Ascending aorta (tissue), 2 donors: ENCODE measurements around the gene PYGB. TPM values are rescaled to one million over a fixed set of nuclear protein-coding genes. Genes with fewer than 3 reads are reported as not detected.

Experiments used
- DNase-seq, 2 donors: peaks; one replicate each; pipeline ENCODE4 v3.0.0-alpha.2; 2019; ENCODE audit warnings: low spot score in 2 of 2
- H3K27ac ChIP-seq, 2 donors: fragments of 200-600 bp; sonication (generic); one replicate each; pipeline ENCODE4 v1.5.1; 2016 to 2017; ENCODE audit warnings: mild to moderate bottlenecking in 1 of 2
- H3K27me3 ChIP-seq: fragments of 200-600 bp; sonication (generic); one replicate; pipeline ENCODE4 v1.5.1; 2017
- H3K36me3 ChIP-seq, 2 donors: fragments of 200-600 bp; sonication (generic); one replicate each; pipeline ENCODE4 v1.5.1; 2016
- H3K4me1 ChIP-seq, 2 donors: fragments of 200-600 bp; sonication (generic); one replicate each; pipeline ENCODE4 v1.5.1; 2016 to 2017; ENCODE audit warnings: mild to moderate bottlenecking in 1 of 2
- H3K4me3 ChIP-seq, 2 donors: fragments of 200-600 bp; sonication (generic); one replicate each; pipeline ENCODE4 v1.5.1; 2016 to 2017; ENCODE audit warnings: mild to moderate bottlenecking in 1 of 2
- H3K9me3 ChIP-seq, 2 donors: fragments of 200-600 bp; sonication (generic); one replicate each; pipeline ENCODE4 v1.5.1; 2016
- CTCF ChIP-seq, 3 experiments: fragments of 200-600 bp in 2 of 3; fragments of 450-650 bp in 1 of 3; sonication (generic) in 2 of 3; IDR thresholded peaks; one replicate each; pipeline ENCODE4 v1.5.1; 2016 to 2019; ENCODE audit warnings: antibody characterized with exemption in 3 of 3, mild to moderate bottlenecking in 1 of 3, moderate library complexity in 1 of 3
- intact Hi-C: fragments of 100-400 bp; cut with DNase I; formaldehyde crosslinking; loops from one replicate; pipeline ENCODE4 v1.15.1; 2023
- total RNA-seq: library from RNA; depleted of rRNA; stranded (reverse); fragments of >200 nt; gene quantifications from one replicate; pipeline ENCODE4 v1.1.0, GENCODE V29; 2016

The PYGB gene
- total RNA-seq, 1 donor from 2014 or later, result 125 TPM

- Histone ChIP-seq H3K4me1 (peaks cover 8 to 49% of the 10 kb centered on the region in 2 donors), H3K27ac (peak overlapping the region in 1 of 2 donors; percentile 32), H3K9me3 (no peaks in the 10 kb centered on the region), H3K27me3 (no peaks in the 10 kb centered on the region), H3K36me3 (peaks cover 13 to 16% of the 10 kb centered on the region in 2 donors), H3K4me3 (no peak overlapping the region)
- DNase-seq, result no peak
- no peak for TF ChIP-seq CTCF (IDR thresholded peaks at IDR 0.05)
- intact Hi-C loops, result no loop called here
These were observed 6.7 kb downstream of the PYGB start for GRCh38 chr20:25254571-25254970.

- intact Hi-C loops, result no loop called here
- peak overlapping the region; percentile 32 to 60 for H3K27ac ChIP-seq
These were observed 7.2 kb downstream of the PYGB start for GRCh38 chr20:25254986-25255680.

GRCh38 chr20:25256226-25256859 lies 8.5 kb downstream of the PYGB start:
- DNase-seq, result peak in 1 of 2 donors; percentile 60
- H3K27ac ChIP-seq, result peak overlapping the region in 1 of 2 donors; percentile 9
- peaks cover 29 to 30% of the 10 kb centered on the region in 2 donors for H3K36me3 ChIP-seq
- intact Hi-C loops, result no loop called here
- H3K27me3 ChIP-seq, result no peaks in the 10 kb centered on the region
- TF ChIP-seq CTCF (IDR thresholded peaks at IDR 0.05), result no peak
- peaks cover 0 to 34% of the 10 kb centered on the region in 2 donors for H3K4me1 ChIP-seq
- H3K4me3 ChIP-seq, result no peak overlapping the region
- no peaks in the 10 kb centered on the region for H3K9me3 ChIP-seq

More at GRCh38 chr20:25254986-25255680, 7.2 kb downstream of the PYGB start:
- TF ChIP-seq CTCF (IDR thresholded peaks at IDR 0.05), result peak in 2 of 3 experiments; percentile 16 to 19
- H3K27me3 ChIP-seq, result no peaks in the 10 kb centered on the region
- H3K9me3 ChIP-seq, result no peaks in the 10 kb centered on the region
- H3K4me3 ChIP-seq, result no peak overlapping the region
- DNase-seq, result peak in 1 of 2 donors; percentile 83
- H3K4me1 ChIP-seq, result peaks cover 5 to 44% of the 10 kb centered on the region in 2 donors
- H3K36me3 ChIP-seq, result peaks cover 18 to 19% of the 10 kb centered on the region in 2 donors

GRCh38 chr20:25257130-25257529 lies 9.2 kb downstream of the PYGB start:
- intact Hi-C loops, result no loop called here
- H3K27me3 ChIP-seq, result no peaks in the 10 kb centered on the region
- peaks cover 33 to 38% of the 10 kb centered on the region in 2 donors for H3K36me3 ChIP-seq
- no peaks in the 10 kb centered on the region for H3K9me3 ChIP-seq
- no peak for DNase-seq
- H3K27ac ChIP-seq, result no peak overlapping the region
- TF ChIP-seq CTCF (IDR thresholded peaks at IDR 0.05), result no peak
- peaks cover 0 to 27% of the 10 kb centered on the region in 2 donors for H3K4me1 ChIP-seq
- H3K4me3 ChIP-seq, result no peak overlapping the region

- intact Hi-C loops, result no loop called here
- H3K27ac ChIP-seq, result no peak overlapping the region
- H3K4me3 ChIP-seq, result no peak overlapping the region
- no peak for DNase-seq
- peaks cover 28 to 42% of the 10 kb centered on the region in 2 donors for H3K36me3 ChIP-seq
- no peak for TF ChIP-seq CTCF (IDR thresholded peaks at IDR 0.05)
- H3K4me1 ChIP-seq, result peaks cover 0 to 21% of the 10 kb centered on the region in 2 donors
- H3K27me3 ChIP-seq, result no peaks in the 10 kb centered on the region
- no peaks in the 10 kb centered on the region for H3K9me3 ChIP-seq
These were observed 10.0 kb downstream of the PYGB start for GRCh38 chr20:25257756-25258475.
